ENCODE data around the gene CENPB. TPM values are rescaled to one million over a fixed set of nuclear protein-coding genes. Genes with fewer than 3 reads are reported as not detected.
A peak's percentile ranks its signal among the peaks of the same experiment; 100 is the strongest.

CENPB gene
- total and polyA plus RNA-seq, 8 donors, result 24.5 to 130 (median 69.2) TPM

DNA sequence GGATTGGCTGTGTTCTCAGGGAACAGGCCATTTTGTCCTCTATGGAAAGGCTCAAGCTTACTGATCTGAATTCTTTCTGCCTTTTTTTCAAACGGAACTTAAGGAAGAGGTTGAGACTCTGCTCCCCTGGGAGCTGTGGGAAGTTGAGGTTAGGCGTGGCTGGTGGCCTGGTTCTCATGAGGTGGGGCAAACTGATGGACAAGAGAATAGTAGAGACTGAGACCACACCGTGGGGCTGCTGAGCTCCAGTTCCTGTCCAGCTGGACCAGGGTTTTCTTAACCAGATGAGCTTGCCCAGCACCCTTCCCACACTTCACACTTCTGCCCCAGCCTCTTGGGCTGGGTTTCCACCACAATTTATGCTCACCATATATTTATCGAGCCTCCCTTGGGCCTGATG, 39.9 kb upstream of the CENPB start:
- DNase-seq, result no peak
- no peak overlapping the region for H3K27ac ChIP-seq
- H3K36me3 ChIP-seq, result peaks cover 32 to 76% (median 68%) of the 10 kb centered on the region in 4 donors
- intact Hi-C loops (cut with DNase I; ENCODE audit: low total_unique reads), result no loop called here
- TF ChIP-seq, protein P1, sequence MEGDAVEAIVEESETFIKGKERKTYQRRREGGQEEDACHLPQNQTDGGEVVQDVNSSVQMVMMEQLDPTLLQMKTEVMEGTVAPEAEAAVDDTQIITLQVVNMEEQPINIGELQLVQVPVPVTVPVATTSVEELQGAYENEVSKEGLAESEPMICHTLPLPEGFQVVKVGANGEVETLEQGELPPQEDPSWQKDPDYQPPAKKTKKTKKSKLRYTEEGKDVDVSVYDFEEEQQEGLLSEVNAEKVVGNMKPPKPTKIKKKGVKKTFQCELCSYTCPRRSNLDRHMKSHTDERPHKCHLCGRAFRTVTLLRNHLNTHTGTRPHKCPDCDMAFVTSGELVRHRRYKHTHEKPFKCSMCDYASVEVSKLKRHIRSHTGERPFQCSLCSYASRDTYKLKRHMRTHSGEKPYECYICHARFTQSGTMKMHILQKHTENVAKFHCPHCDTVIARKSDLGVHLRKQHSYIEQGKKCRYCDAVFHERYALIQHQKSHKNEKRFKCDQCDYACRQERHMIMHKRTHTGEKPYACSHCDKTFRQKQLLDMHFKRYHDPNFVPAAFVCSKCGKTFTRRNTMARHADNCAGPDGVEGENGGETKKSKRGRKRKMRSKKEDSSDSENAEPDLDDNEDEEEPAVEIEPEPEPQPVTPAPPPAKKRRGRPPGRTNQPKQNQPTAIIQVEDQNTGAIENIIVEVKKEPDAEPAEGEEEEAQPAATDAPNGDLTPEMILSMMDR (IDR thresholded peaks at IDR 0.05), result no peak
- TF ChIP-seq EP300 (IDR thresholded peaks at IDR 0.05) (no peak), POLR2A (IDR thresholded peaks at IDR 0.05) (no peak), POLR2AphosphoS5 (IDR thresholded peaks at IDR 0.05) (no peak)
- no peak overlapping the region for H3K4me3 ChIP-seq
- H3K9me3 ChIP-seq, result no peaks in the 10 kb centered on the region
- H3K4me1 ChIP-seq, result peaks cover 2 to 6% (median 3%) of the 10 kb centered on the region in 4 donors
- WGBS, 5 donors, result 77 to 86% (median 78%) methylated on average over 4 of the region's 4 CpGs
- H3K27me3 ChIP-seq, result no peaks in the 10 kb centered on the region

DNA sequence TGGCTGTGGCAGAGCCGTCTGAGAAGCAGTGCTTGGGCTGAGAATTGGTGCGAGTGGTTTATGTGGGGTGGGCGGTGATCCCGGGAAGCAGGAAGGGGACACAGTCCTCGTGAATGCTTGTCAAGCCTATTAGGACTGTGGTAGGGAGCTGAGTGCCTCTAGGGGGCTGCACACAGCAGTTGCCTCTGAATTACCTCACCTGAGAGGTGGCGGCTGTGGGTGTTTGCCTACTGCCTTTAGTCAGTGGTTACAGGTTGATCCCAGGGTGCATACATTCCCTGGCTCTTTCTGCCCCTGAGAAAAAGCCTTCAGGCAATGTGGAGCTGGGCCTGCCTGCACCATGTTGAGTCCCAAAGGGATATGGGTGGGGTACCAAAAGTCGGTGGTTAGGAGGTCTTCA, 39.0 kb upstream of the CENPB start:
- Histone ChIP-seq H3K4me1 (peaks cover 5 to 11% (median 7%) of the 10 kb centered on the region in 4 donors), H3K36me3 (peaks cover 32 to 76% (median 68%) of the 10 kb centered on the region in 4 donors), H3K9me3 (no peaks in the 10 kb centered on the region), H3K27ac (no peak overlapping the region), H3K27me3 (no peaks in the 10 kb centered on the region), H3K4me3 (no peak overlapping the region)
- DNase-seq, result peak in 1 of 2 donors; percentile 12
- 73 to 84% (median 77%) methylated on average over 7 of the region's 7 CpGs for WGBS, 5 donors
- TF ChIP-seq POLR2AphosphoS5 (IDR thresholded peaks at IDR 0.05) (no peak), POLR2A (IDR thresholded peaks at IDR 0.05) (no peak), EP300 (IDR thresholded peaks at IDR 0.05) (no peak)
- TF ChIP-seq, protein P1 (IDR thresholded peaks at IDR 0.05), result no peak
- intact Hi-C loops (cut with DNase I; ENCODE audit: low total_unique reads), result no loop called here

DNA sequence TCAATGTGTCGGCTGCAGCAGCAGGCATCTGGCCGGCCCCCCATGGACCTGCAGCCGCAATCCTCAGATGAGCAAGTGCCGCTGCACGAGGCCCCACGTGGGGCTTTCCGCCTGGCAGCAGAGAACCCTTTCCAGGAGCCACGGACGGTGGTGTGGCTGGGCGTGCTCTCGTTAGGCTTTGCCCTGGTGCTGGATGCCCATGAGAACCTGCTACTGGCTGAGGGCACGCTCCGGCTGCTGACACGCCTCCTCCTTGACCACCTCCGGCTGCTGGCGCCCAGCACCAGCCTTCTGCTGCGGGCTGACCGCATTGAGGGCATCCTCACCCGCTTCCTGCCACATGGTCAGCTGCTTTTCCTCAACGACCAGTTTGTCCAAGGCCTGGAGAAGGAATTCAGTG, 37.3 kb upstream of the CENPB start:
- DNase-seq, result peak in 1 of 2 donors; percentile 3
- H3K27ac ChIP-seq, result no peak overlapping the region
- H3K4me3 ChIP-seq, result no peak overlapping the region
- 90 to 96% (median 91%) methylated on average over 14 to 20 of the region's 20 CpGs for WGBS, 5 donors
- no peaks in the 10 kb centered on the region for H3K9me3 ChIP-seq
- peaks cover 32 to 70% (median 68%) of the 10 kb centered on the region in 4 donors for H3K36me3 ChIP-seq
- H3K4me1 ChIP-seq, result peaks cover 11 to 22% (median 19%) of the 10 kb centered on the region in 4 donors
- intact Hi-C loops (cut with DNase I; ENCODE audit: low total_unique reads), result no loop called here
- TF ChIP-seq, protein P1 (IDR thresholded peaks at IDR 0.05), result no peak
- TF ChIP-seq POLR2AphosphoS5 (IDR thresholded peaks at IDR 0.05), result no peak
- no peak for TF ChIP-seq POLR2A (IDR thresholded peaks at IDR 0.05)
- TF ChIP-seq EP300 (IDR thresholded peaks at IDR 0.05), result no peak
- H3K27me3 ChIP-seq, result no peaks in the 10 kb centered on the region

DNA sequence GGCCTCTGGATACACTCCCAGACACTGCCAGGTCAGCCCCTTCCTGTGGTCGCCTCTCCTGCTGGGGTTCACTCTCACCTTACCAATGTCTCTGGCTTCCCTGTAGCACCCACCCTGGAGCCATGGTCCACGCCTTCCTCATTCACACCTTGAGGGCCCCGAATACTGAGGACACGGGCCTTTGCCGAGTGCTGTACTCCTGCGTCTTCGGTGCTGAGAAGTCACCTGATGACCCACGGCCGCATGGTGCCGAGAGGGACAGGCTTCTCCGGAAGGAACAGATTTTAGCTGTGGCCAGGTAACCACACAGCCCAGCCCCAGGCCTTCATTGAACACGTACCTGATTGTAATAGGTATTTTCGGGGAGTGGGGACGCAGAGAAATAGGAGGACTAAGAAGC, 35.5 kb upstream of the CENPB start:
- no peak for TF ChIP-seq POLR2A (IDR thresholded peaks at IDR 0.05)
- TF ChIP-seq POLR2AphosphoS5 (IDR thresholded peaks at IDR 0.05), result no peak
- no peak for TF ChIP-seq EP300 (IDR thresholded peaks at IDR 0.05)
- TF ChIP-seq, protein P1 (IDR thresholded peaks at IDR 0.05), result no peak

More for the DNA sequence above, 35.5 kb upstream of the CENPB start:
- H3K9me3 ChIP-seq, result no peaks in the 10 kb centered on the region
- DNase-seq, result peak in 1 of 2 donors; percentile 13
- H3K27ac ChIP-seq, result peak overlapping the region in 1 of 5 donors; percentile 99
- H3K4me1 ChIP-seq, result peaks cover 21 to 33% (median 30%) of the 10 kb centered on the region in 4 donors
- no peaks in the 10 kb centered on the region for H3K27me3 ChIP-seq
- intact Hi-C loops (cut with DNase I; ENCODE audit: low total_unique reads), result no loop called here
- peaks cover 32 to 52% (median 52%) of the 10 kb centered on the region in 4 donors for H3K36me3 ChIP-seq
- 90 to 95% (median 94%) methylated on average over 11 to 14 of the region's 14 CpGs for WGBS, 5 donors
- no peak overlapping the region for H3K4me3 ChIP-seq
